ENCODE results near the gene FAM20B.

The FAM20B gene

DNA sequence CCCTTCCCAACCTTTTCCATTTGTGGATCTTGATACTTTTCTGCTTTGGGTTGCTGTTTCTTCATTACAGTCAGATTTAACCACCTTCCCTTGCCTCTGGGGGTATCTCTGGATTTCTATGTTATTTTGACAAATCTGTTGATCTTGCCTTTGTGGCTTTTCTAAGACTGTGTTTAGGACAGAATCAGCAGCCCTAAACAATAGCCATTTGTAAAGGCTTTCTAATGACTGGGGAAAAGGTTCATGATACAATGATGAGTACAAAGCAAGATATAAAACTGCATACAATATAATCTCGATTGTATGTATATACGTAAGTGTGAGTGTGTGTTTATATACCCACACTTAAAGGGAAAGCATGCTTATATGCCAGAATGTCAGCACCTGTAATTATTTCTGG lies 27.8 kb downstream of the FAM20B start:
- DNase-seq: no peak

DNA sequence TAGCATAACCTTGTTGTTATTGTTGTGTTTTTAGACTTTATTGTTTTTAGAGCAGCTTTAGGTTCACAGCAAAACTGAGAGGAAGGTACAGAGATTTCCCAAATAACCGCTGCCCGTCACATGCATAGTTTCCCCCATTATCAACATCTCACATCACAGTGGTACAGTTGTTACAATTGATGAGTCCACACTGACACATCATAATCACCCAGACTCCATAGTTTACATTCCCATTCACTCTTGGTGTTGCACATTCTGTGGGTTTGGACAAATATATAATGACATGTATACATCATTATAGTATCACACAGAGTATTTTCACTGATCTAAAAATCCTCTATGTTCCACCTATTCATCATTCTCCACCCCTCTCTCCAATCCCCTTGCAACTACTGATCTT lies 30.2 kb downstream of the FAM20B start:
- DNase-seq: no peak

DNA sequence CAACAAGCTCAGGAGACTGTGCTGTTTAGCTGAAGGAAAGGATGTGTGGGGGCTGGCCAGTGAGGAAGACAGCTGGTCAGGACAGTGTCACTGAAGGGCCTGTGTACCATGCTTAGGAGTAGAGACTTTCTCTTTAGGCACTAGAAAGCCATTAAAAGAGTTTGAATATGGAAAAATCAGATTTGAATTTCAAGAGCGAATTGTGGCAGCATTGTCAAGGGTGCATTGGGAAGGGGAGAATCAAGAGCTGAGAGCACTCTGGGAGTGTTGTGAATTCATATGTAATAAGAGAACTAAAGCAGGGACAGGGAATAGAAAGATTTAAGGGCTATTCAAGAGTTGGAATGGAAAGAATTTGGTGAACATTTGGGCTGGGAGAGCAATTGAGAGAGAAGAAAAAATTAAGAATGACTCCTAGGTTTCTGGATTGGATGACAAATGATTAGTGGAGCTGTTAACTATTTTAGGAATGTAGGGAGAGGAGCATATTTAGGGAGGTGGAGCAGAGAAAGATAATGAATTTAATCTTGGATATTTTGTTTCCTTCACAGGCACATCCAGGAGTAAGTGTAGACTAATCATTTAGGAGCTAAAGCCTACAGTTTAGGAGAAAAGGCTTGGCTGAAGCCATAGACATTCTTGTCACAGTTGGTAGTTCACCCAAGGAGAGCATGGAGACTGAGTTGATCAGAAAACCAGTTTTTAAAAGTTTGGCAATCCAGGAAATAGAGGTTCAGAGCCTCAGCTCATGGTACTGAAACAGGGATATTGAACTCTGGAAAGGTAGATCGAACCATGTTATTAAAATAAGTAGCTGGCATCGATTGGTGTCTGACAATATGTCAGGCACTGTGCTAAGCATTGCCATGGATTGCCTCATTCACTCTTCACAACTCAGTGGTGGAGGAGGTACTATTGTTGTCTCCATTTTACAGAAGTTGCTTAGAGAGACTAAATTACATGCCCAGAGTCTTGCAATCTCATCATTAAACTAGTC lies 33.1 kb downstream of the FAM20B start:
- DNase-seq: no peak

DNA sequence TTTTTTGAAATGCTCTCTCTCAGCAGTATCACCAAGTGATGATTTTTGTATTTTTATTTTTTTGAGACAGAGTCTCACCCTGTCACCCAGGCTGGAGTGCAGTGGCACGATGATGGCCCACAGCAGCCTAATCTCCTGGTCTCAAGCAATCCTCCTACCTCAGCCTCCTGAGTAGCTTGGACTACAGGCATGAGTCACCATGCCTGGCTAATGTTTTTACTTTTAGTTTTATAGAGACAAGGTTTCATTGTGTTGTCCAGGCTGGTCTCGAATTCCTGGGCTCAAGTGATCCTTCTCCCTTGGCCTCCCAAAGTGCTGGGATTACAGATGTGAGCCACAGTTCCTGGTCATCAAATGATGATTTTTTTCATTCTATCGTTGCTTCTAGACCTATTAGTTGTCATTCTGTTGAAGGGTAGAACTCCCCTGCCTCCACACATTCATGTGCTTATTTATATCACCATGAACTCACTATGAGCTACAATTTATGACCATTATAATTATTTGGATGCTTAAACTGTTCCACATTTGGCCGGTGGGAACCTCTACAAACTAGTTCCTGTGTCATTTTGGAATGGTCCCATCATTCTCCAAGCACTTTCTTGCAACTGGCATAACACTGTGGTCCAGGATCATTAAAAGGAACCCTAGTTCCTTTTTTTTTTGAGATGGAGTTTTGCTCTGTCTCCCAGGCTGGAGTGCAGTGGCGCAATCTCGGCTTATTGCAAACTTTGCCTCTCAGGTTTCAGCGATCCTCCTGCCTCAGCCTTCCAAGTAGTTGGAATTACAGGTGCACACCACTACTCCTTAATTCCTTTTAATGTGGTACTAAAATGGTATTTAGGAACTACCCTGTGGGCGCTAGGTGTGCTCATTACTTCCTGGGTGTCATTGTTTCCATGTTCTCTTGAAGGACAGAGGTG lies 35.9 kb downstream of the FAM20B start:
- DNase-seq: no peak

DNA sequence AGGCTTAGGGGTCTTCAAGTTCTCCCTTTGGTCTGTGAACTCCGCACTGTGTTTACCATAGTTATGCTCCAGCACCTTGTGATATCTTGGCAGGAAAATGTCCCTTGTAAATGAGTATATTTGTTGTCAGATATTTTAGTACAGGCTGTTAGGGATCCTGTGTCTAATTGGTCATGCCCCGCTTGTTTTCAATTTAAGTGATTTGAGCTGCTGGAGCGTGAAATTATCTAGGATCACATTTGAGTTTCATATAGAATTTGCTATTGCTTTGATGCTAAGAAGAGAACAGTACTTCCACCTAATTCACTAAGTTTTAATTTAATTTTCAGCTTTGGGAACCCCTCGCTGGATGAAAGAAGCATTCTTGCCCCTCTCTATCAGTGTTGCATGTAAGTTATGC lies 40.8 kb downstream of the FAM20B start:
- DNase-seq: no peak

DNA sequence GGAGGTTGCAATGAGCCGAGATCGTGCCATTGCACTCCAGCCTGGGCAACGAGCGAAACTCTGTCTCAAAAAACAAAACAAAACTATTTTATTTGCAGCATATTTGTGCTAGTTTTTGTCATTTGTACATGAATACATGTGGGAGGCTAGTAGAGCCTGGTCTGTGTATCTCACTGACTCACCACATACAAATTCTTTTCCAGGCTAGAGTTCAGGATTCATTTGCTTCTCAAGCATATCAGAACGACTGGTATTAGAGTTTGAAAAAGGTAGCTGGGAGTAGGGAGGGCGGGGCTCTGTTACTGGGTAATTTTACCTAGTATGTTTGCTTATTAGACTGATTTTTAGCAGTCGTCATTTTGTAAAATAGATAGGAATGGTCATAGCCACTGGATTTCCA lies 51.7 kb downstream of the FAM20B start:
- no peak for DNase-seq

DNA sequence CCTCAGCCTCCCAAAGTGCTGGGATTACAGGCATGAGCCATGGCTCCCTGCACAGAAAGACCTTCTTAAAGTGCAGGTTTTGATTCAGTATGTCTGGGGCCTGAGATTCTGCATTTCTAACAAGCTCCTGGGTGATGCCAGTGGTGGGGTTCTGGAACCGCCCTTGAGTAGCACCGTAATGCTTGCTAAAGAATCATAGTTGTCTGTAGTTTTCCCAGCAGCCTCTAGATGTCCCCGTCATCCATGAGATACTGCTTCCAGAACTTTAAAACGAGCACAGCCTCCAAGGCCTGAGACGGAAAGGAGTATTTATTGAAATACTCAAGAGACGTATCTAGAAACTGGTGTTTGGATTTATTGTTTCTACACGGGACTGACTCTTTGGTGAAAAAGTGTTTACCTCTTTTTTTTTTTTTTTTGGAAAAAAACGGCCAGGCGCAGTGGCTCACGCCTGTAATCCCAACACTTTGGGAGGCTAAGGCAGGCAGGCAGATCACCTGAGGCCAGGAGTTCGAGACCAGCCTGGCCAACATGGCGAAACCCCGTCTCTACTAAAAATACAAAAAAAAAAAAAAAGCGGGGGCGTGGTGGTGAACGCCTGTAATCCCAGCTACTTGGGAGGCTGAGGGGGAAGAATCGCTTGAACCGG lies 53.5 kb downstream of the FAM20B start:
- DNase-seq: peak; percentile 72

GRCh38 chr1:179080866-179081686 lies 55.4 kb downstream of the FAM20B start:
- DNase-seq: peak; percentile 16

GRCh38 chr1:179081687-179082332 lies 56.1 kb downstream of the FAM20B start, which contains the start of gene TOR3A:
Gene TOR3A, plus strand, starts transcription at chr1:179082070. Its CDS starts 59 bp downstream, at chr1:179082129.
- DNase-seq: peak; percentile 95

DNA sequence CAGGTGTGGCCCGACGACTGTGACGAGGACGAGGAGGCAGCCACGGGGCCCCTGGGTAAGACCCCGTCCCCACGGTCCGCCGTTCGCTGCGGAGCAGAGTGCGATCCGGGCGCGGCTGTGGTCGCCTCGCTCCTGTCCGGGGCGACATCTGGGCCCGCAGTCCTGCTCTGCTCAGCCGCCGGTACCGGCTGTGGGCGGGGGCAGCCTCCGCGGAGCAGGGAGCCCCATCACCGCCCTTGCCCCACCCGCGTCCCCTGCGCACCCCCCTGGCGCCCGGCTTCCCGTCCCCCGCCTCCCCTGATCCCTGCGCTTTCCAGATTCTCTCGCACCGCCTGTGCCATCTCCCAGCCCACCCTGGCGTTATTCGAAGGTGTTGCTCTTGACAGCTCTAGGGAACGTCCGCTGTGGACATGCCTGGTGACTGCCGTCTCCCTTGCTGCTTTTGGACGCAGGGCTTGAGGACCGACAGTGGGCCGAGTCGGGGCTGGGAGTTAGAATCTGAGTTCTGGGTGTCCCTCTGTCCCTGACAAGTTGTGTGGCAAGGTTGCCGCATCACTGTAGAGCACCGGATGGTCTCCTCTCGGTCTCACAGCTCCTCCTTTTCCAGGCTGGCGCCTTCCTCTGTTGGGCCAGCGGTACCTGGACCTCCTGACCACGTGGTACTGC lies 56.8 kb downstream of the FAM20B start:
- peak; percentile 51 for DNase-seq

DNA sequence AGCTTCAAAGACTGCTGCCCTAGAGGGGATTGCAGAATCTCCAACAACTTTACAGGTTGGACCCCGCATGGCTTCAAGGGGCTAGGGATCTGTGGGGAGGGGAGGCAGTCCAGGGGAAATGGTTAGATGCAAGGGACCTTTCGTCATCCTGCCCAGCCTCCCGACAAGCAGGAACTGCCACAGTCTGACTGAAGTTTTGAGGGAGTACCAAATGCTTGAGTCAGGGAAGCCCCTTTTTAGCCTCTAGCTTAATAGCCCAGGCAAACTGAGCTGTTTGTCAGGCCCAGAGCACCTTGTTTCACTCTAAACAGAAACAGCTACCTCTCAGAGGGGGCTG lies 57.3 kb downstream of the FAM20B start:
- DNase-seq: no peak

- DNase-seq: peak; percentile 13
These were observed 57.8 kb downstream of the FAM20B start for GRCh38 chr1:179083533-179083932.

DNA sequence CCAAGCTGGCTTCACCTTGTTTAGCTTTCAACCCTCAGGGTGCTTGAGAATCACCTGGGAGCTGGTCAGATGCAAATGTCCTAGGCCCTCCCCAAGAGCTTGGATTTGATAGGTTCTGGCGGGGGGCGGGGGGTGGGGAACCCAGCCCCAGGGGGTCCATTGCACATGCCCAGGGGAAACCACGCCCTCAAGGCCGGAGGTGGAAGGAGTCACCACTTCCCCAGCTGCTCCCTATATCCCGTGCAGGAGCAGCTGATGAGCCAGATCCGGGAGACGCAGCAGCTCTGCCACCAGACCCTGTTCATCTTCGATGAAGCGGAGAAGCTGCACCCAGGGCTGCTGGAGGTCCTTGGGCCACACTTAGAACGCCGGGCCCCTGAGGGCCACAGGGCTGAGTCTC lies 62.0 kb downstream of the FAM20B start:
- no peak for DNase-seq

DNA sequence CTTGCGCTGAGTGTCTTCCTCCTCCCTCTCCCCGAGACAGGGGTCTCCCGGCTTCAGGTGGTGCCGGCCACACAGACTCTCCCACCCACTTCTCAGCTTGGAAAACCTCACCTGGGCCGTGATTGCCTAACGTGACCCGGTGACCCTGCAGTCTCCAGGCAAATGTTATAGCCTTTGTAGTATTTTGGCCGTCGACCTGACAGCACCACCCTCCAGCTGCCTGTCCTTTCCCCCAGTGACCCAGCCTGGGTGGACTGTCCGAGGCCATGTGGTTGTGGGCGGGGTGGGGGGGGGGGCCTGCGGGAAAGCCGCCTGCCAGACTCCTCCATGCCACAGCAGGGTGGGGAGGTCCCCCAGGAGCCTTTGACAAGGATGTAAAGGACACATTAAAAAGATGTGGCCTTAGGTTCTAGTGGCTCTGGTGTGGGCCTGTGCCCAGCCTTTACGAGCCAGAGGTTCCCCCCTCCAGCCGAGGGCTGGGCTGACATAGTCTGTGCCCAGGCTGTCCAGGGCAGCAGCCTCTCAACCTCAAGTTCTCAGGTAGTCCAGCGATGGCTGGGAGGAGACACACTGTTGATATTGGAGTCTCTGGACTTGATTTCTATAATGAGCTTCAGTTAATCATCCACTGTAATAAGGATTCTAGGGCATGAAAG lies 64.3 kb downstream of the FAM20B start:
- no peak for DNase-seq

DNA sequence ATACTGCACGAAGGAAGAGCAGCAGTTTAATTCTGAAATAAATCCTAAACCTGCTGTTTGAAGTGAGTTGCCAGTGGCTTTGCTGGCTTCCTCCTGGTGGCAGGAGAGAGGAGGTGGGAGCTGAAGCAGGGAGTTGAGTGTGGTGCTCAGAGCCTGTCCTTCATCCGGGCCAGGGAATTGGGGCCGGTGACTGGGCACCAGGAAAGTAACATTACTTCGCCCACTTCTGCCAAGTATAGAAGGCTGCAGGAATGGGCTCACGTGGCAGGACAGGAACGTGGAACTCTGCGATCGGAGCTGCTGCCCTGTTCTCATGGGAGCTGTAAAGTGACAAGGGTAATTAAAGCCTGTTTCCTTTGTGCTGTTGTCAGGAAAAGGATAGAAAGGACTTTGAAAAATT lies 64.8 kb downstream of the FAM20B start:
- no peak for DNase-seq

- no peak for DNase-seq
These were observed 65.2 kb downstream of the FAM20B start for GRCh38 chr1:179090923-179091322.

- DNase-seq: no peak
These were observed 66.0 kb downstream of the FAM20B start for GRCh38 chr1:179091691-179092165.

DNA sequence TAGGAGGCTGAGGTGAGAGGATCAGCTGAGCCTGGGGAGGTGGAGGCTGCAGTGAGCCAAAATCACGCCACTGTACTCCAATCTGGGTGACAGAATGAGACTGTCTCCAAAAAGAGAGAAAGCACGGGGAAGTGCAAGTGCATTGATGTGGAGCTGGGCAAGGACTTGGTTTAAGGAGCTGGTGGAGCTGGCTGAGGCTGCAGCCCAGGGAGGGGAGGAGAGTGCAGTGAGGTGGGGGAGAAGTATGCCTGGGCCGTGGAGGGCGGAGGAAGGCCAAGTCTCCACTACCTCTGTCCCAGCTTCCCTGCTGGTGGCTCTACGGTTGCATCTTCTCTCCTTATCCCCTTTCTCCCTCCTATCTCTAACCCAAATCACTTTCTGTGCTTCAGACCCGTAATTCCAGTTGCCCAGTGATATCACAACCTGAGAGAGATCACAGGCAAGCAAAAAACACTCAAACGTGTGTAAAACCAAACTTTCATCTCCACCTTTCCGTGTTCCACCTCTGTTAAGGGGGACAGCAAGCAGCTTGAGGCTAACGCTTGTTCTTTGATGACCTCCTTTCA lies 67.3 kb downstream of the FAM20B start:
- DNase-seq: no peak

GRCh38 chr1:179094818-179095217 lies 69.1 kb downstream of the FAM20B start:
- DNase-seq: no peak

DNA sequence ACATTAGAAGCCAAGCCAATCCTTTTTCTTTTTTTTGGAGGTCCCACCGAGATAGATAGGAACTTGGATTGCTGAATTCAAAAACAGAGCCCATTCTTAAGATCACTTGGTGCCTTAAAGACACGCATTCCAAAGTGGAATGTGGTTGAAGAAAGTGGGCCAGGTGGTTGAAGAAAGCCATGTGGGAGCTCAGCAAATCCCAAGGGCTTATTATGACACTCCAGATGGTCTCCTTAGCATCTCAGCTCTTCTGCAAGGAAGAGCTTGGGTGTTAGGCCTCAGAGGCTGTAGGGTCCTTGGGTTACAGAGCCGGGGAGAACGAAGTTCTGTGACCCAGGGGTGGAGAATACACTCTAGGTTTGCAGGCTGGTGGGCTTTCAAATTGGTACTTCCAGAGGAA lies 69.7 kb downstream of the FAM20B start:
- DNase-seq: no peak
